Esophagus squamous epithelium (tissue), 4 donors: ENCODE results near the gene NDFIP2.

Source experiments
- POLR2A ChIP-seq, 4 donors: fragments of 450-650 bp; IDR thresholded peaks; one replicate each; pipeline ENCODE4 v1.6.1; 2017; ENCODE audit warnings: antibody characterized with exemption in 4 of 4, mild to moderate bottlenecking in 4 of 4, moderate library complexity in 3 of 4
- TF ChIP-seq, protein P1 (sequence below), 6 experiments: fragments of 450-650 bp in 4 of 6; fragments of 200-600 bp in 2 of 6; sonication (generic) in 2 of 6; IDR thresholded peaks; one replicate each; pipeline ENCODE4 v1.5.1; 2016 to 2019; ENCODE audit warnings: antibody characterized with exemption in 6 of 6, mild to moderate bottlenecking in 4 of 6, moderate library complexity in 4 of 6

- TF ChIP-seq, protein P1, sequence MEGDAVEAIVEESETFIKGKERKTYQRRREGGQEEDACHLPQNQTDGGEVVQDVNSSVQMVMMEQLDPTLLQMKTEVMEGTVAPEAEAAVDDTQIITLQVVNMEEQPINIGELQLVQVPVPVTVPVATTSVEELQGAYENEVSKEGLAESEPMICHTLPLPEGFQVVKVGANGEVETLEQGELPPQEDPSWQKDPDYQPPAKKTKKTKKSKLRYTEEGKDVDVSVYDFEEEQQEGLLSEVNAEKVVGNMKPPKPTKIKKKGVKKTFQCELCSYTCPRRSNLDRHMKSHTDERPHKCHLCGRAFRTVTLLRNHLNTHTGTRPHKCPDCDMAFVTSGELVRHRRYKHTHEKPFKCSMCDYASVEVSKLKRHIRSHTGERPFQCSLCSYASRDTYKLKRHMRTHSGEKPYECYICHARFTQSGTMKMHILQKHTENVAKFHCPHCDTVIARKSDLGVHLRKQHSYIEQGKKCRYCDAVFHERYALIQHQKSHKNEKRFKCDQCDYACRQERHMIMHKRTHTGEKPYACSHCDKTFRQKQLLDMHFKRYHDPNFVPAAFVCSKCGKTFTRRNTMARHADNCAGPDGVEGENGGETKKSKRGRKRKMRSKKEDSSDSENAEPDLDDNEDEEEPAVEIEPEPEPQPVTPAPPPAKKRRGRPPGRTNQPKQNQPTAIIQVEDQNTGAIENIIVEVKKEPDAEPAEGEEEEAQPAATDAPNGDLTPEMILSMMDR (IDR thresholded peaks at IDR 0.05) = no peak
- no peak for TF ChIP-seq POLR2A (IDR thresholded peaks at IDR 0.05)
Measured at GRCh38 chr13:79477968-79478367, 3.0 kb upstream of the NDFIP2 start.
